Smooth muscle cell (in vitro differentiated cells): ENCODE results near the gene TLR7. TPM values are rescaled to one million over a fixed set of nuclear protein-coding genes. Genes with fewer than 3 reads are reported as not detected.

ENCODE experiments used
- DNase-seq: peaks from one replicate; lab custom pipeline; 2025; ENCODE audit not compliant: unreplicated experiment; lab: John Stamatoyannopoulos, UW
- H2AFZ ChIP-seq: fragments of 200-600 bp; sonication (generic); 2 replicates; pipeline ENCODE4 v1.6.0; 2016; ENCODE audit warnings: antibody characterized with exemption, low read depth, mild to moderate bottlenecking
- H3F3A ChIP-seq: fragments of 200-600 bp; sonication (generic); 2 replicates; pipeline ENCODE4 v1.6.0; 2017; ENCODE audit warnings: antibody characterized with exemption, low read depth
- H3K27ac ChIP-seq: fragments of 200-600 bp; sonication (generic); 2 replicates; pipeline ENCODE4 v1.5.1; 2016; ENCODE audit warnings: low read depth, mild to moderate bottlenecking
- H3K27me3 ChIP-seq: fragments of 200-600 bp; sonication (generic); 2 replicates; pipeline ENCODE4 v1.6.1; 2016; ENCODE audit warnings: low read depth, mild to moderate bottlenecking
- H3K36me3 ChIP-seq: fragments of 200-600 bp; sonication (generic); 2 replicates; pipeline ENCODE4 v1.5.1; 2016; ENCODE audit warnings: low read depth
- H3K4me1 ChIP-seq: fragments of 200-600 bp; sonication (generic); 2 replicates; pipeline ENCODE4 v1.5.1; 2016; ENCODE audit warnings: low read depth
- H3K4me2 ChIP-seq: fragments of 200-600 bp; sonication (generic); 2 replicates; pipeline ENCODE4 v1.6.0; 2016; ENCODE audit warnings: mild to moderate bottlenecking
- H3K4me3 ChIP-seq: fragments of 200-600 bp; sonication (generic); 2 replicates; pipeline ENCODE4 v1.5.1; 2016; ENCODE audit warnings: mild to moderate bottlenecking
- H3K79me2 ChIP-seq: fragments of 200-600 bp; sonication (generic); 2 replicates; pipeline ENCODE4 v1.6.0; 2016; ENCODE audit warnings: low read depth, mild to moderate bottlenecking
- H3K9ac ChIP-seq: fragments of 200-600 bp; sonication (generic); 2 replicates; pipeline ENCODE4 v1.6.0; 2016; ENCODE audit warnings: low read depth
- H3K9me3 ChIP-seq: fragments of 200-600 bp; sonication (generic); replicated peaks from 2 replicates; pipeline ENCODE4 v1.5.1; 2016; ENCODE audit warnings: low read depth
- H4K20me1 ChIP-seq: fragments of 200-600 bp; sonication (generic); 2 replicates; pipeline ENCODE4 v1.6.0; 2016; ENCODE audit warnings: low read depth
- CTCF ChIP-seq: fragments of 200-600 bp; sonication (generic); IDR thresholded peaks from 2 replicates; pipeline ENCODE4 v1.5.1; 2017; ENCODE audit warnings: borderline replicate concordance, mild to moderate bottlenecking, antibody characterized with exemption; ENCODE audit not compliant: insufficient read depth, poor library complexity, severe bottlenecking
- WGBS: methylation state at CpG from one replicate; pipeline ENCODE4 v1.1.7; 2016; ENCODE audit warnings: low lambda C conversion rate; 5-methylcytosine and 5-hydroxymethylcytosine counted together
- polyA plus RNA-seq: library from polyadenylated mRNA; unstranded; fragments of >200 nt; fragmentation: Nextera tagmentation; extraction: Ambion mirVana; gene quantifications from 2 replicates; pipeline ENCODE4 v1.2.1, GENCODE V29; 2016
- total RNA-seq: library from RNA; depleted of rRNA; stranded (reverse); fragments of >200 nt; gene quantifications from 2 replicates; pipeline ENCODE4 v1.2.3, GENCODE V29; 2014

TLR7 gene
- total and polyA plus RNA-seq, 2 experiments from 2014 or later, result 0.27 TPM; not detected in 1

- no peaks in the 10 kb centered on the region for H3K4me1 ChIP-seq
- no peak overlapping the region for H2AFZ ChIP-seq
- H3K4me3 ChIP-seq, result no peak overlapping the region
- TF ChIP-seq CTCF, result no peak
- H3K9me3 ChIP-seq, result no peaks in the 10 kb centered on the region
- no peak overlapping the region for H3K27ac ChIP-seq
- no peaks in the 10 kb centered on the region for H4K20me1 ChIP-seq
- no peaks in the 10 kb centered on the region for H3K36me3 ChIP-seq
- no peak for DNase-seq
- 63% methylated on average over 10 of the region's 10 CpGs for WGBS
- H3K9ac ChIP-seq, result no peak overlapping the region
- H3F3A ChIP-seq, result no peaks in the 10 kb centered on the region
- no peak overlapping the region for H3K4me2 ChIP-seq
- H3K27me3 ChIP-seq, result no peaks in the 10 kb centered on the region
- no peaks in the 10 kb centered on the region for H3K79me2 ChIP-seq
These were observed 43.7 kb downstream of the TLR7 start for GRCh38 chrX:12910423-12911121.

- H3F3A ChIP-seq, result no peaks in the 10 kb centered on the region
- H3K9ac ChIP-seq, result no peak overlapping the region
- no peak for TF ChIP-seq CTCF
- no peak overlapping the region for H3K4me3 ChIP-seq
- no peaks in the 10 kb centered on the region for H3K36me3 ChIP-seq
- no peaks in the 10 kb centered on the region for H3K4me1 ChIP-seq
- H3K9me3 ChIP-seq, result no peaks in the 10 kb centered on the region
- 82% methylated on average over 2 of the region's 2 CpGs for whole genome bisulfite sequencing
- H3K4me2 ChIP-seq, result no peak overlapping the region
- H3K79me2 ChIP-seq, result no peaks in the 10 kb centered on the region
- no peak overlapping the region for H3K27ac ChIP-seq
- no peaks in the 10 kb centered on the region for H4K20me1 ChIP-seq
- H2AFZ ChIP-seq, result no peak overlapping the region
- no peaks in the 10 kb centered on the region for H3K27me3 ChIP-seq
- no peak for DNase-seq
These were observed 44.2 kb downstream of the TLR7 start for GRCh38 chrX:12911122-12911470.

DNA sequence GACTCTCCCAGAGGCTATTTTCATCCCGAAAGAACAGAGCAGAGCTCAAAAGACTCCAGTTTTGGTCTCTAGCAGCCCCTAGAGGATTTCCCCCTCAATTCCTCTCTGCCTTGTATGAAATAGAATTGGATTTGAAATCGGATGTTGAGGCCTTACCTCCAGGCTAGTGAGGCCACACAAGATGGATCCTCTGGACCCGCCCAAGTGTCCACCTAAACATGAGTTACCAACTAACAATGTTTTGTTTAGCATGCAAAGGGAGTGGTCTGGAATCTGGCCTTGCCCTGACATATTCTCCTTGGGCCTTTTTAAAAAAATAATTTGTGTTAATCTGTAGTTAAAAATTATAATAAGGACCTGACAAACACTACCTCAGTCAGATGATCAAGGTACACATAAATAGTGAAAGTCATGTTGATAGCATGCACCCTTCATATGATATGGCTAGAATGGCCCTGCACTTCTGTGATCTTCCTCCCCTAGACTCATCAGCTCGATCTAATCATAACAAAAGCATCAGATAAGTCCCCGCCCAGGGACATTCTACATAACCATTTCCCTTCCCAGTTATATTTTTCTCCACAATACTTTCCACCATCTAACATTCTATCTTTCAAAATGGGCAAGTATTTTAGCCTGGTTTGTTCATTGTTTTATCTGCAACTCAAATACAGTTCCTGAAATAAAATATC is 46.1 kb downstream of the TLR7 start:
- Histone ChIP-seq H3K27ac (no peak overlapping the region), H3K79me2 (no peaks in the 10 kb centered on the region), H3K9me3 (no peaks in the 10 kb centered on the region), H3F3A (no peaks in the 10 kb centered on the region), H2AFZ (no peak overlapping the region), H3K4me3 (no peak overlapping the region), H3K36me3 (no peaks in the 10 kb centered on the region), H3K4me2 (no peak overlapping the region), H3K27me3 (no peaks in the 10 kb centered on the region), H3K9ac (no peak overlapping the region), H3K4me1 (no peaks in the 10 kb centered on the region), H4K20me1 (no peaks in the 10 kb centered on the region)
- no peak for TF ChIP-seq CTCF
- DNase-seq, result no peak
- WGBS, result 83% methylated on average over 5 of the region's 5 CpGs
